Fibroblast of skin of left quadriceps (primary cell): ENCODE measurements around the gene PTDSS2.
"Not testable (repeated sequence)": the region's sequence is repeated elsewhere in the genome, so short reads cannot be mapped to it uniquely, and the experiment has no call there.

Source experiments
- DNase-seq, 2 experiments: peaks; one replicate each; pipeline ENCODE4 v3.0.0-alpha.2; 2013; ENCODE audit warnings: low read depth in 2 of 2

The PTDSS2 gene

DNA sequence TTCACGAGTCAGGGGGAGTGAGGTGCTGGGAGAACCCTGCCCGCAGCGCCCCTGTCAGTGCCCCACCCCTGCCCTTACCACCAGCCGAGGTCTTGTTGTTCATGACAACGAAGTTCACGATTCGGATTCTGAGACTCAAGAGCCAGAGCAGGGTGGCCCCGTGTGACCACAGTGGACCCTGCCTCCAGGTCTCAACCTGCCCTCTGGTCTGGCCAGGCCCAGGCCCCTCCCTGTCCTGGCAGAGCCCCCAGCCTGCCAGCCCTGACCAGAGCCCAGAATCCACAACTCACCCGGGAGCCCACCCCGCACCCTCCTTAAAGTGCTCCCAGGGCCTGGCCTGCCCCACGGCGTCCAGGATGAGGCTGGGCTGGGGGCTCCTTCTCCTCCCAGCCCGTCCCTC is 18.2 kb upstream of the PTDSS2 start:
- no peak for DNase-seq

GRCh38 chr11:432501-433100 is 17.5 kb upstream of the PTDSS2 start:
- DNase-seq, result no peak

GRCh38 chr11:433111-433510 is 17.0 kb upstream of the PTDSS2 start:
- no peak for DNase-seq

- DNase-seq, result no peak
These were observed 16.4 kb upstream of the PTDSS2 start for GRCh38 chr11:433641-434040.

DNA sequence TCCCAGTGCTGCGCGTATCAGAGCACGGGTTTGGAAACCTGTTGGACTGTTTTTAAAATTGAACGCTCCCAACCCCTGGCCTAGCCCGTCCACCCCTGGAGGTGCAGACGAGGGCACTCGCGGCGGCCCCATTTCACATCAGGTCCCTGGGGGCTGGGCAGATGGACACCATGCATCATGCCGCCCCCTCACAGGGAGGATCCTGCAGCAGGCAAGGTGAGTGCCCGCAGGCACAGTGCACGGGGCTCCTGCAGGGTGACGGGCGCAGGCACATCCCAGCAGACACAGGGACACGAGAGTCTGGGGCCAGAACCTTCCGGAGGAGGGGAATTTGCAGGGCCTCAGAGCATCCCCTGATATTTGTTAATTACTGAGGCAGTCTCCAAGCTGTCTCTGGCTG is 15.6 kb upstream of the PTDSS2 start:
- DNase-seq, result no peak

- not testable (repeated sequence) for DNase-seq
These were observed 14.9 kb upstream of the PTDSS2 start for GRCh38 chr11:434999-435740.

DNA sequence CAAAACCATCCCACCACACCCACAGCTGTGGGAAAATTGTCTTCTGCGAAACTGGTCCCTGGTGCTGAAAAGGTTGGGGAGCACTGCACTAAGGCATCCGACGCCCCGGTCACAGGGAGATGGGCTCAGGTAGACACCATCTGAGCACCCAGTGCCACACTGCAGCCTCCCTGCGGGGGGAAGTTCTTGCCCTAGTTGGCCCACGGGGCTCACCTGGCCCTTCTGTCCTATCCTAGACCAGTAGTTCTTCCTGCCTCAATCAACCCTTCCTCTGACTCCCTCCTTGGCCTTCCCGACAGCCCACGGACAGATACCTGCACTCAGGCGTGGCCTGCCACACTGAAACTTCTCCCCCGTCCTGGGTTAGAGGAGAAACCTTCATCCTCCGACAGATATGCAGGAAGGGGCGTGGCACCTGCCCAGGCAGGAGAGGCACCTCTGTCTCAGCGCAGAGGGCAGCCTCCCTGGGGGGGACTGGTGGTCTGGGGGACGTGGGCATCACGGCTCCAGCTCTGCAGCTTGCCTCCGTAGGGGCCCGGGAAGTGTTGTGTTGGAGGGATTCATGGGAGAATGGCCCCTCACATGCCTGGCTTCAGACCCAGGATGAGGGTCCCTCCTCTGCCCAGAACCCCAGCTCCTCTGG is 12.7 kb upstream of the PTDSS2 start:
- DNase-seq, result no peak

DNA sequence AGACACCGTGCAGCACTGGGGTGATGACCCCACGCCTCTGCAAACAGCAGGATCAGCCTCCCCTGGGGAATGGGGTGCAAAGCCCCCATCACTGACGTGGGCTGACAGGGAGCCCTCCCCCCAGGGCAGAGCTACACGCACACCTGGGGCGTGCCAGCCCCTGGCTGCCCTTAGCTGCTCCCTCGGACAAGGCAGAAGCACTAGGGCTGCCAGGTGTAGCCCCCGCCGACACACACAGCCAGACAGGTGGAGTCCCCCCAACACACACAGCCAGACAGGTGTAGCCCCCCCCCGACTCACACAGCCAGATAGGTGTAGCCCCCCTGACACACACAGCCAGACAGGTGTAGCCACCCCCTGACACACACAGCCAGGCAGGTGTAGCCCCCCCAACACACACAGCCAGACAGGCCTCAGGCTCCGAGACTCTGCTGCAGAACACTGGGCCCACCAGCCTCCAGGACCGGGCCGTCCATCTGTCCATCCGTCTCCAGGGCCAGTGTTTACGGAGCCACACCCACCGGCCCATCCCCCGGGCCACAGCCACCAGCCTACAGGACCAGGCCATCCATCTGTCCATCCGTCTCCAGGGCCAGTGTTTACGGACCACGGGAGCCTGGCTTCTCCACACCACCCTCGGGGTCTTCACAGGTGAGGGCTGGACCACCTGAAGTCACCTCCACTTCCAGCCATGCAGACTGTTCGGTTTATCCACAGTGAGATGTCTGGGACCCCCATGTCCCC is 11.8 kb upstream of the PTDSS2 start:
- no peak for DNase-seq

- no peak for DNase-seq
These were observed 10.6 kb upstream of the PTDSS2 start for GRCh38 chr11:439315-440064.

DNA sequence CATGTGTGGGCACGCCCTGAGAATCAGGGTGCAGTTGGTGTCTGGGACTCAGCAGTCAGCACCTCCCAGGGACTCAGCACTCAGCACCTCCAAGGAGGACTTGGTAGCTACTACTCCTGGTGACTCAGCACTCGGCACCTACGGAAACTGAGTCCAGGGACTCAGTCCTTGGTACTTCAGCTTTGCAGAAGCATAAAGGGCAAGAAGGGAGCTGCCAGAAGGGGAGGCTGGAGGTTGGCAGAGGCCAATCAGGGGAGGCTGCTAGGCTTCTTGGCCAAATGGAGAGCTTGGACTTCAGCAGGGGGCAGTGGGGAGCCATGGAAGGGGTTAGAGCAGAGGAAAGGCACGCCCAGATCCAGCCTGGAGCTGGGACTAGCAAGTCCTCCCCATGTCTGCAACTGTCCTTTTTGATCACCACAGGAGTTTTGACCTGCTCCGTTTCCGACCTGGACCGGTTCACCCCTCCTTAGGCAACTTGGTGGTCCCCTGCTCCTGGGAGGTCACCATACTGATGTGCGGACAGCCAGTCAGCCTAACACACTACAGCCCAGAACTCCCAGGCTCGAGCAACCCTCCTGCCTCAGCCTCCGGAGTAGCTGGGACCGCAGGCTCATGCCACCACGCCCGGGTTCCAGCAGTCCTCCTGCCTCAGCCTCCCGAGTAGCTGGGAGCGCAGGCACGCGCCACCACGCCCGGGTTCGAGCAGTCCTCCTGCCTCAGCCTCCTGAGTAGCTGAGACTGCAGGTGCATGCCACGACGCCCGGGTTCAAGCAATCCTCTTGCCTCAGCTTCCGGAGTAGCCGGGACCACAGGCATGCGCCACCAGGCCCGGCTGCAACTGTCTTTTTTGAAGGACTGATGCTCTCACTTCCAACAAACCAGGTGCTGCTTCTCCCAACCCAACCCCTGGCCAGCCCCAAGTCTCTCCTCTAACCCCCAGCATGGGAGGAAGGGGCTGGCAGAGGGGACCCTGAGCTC is 9.7 kb upstream of the PTDSS2 start:
- no peak for DNase-seq

GRCh38 chr11:441043-441417 is 9.0 kb upstream of the PTDSS2 start:
- no peak for DNase-seq

DNA sequence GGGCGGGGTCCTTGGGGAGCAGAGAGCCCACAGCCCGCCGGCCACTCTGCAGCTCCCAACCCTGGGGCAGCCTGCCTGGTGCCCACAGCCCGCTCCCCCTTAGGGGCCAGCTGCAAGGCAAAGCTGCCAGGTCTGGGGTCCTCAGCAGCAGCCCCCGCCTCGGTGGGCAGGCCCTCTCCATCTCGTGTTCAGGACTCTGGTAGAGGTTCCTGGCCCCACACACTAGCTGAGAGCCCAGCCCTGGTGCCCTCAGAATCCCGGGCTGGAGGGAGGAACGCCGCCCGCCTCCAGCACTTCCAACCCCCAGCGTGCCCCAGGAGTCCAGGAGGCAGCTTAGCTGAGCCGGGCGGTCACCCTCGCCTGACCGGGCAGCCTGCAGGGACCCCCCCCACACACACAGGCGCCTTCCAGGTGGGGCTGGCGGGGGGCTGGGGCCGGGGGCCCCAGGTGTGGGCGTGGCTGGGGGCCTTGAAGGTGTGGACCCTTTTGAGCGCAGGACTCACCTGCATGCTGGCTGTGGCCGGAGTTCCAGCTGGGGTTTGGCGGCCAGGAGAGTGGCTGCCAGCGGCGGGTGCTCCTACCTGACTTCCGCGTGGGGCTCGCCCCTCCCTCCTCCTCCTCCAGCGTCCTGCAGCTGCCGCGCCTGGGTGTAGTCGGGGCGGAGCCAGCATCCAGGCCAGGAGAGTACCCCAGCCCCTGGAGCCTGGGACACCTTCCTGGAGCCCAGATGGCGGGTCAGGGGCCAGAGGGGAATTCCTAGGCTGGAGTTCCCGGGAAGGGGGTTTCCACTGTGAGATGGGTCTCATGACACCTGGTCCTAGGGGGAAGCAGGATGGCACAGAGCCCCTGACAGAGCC is 8.4 kb upstream of the PTDSS2 start, which contains the start of gene ANO9:
TSS of gene ANO9 (minus strand) at position 594 of the 857 bp plus-strand sequence. CDS start at position 509, 85 bp downstream.
- no peak for DNase-seq

DNA sequence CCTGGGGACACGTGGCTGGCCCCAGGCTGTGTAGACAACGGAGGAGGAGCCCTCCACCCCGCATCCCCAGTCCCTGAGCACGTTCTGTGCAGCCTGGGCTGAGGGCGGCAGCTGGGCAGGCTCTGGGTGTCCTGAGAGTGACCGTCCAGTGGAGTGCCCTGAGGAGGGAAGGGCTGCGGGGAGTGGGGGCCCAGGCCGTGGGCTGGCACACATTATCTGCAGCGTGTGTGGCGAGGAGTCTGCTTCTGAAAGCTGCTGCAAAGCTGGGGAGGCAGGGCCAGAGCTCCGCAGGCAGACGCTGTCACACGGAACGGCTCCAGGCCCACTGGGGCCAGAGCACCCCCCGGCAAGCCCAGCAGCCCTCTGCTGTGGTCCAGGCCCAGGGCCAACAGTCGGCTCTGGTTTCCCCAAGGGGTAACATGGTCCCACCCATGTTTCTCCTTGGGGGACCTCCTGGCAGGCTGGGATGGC is 7.4 kb upstream of the PTDSS2 start:
- DNase-seq, result no peak

- DNase-seq, result no peak
These were observed 6.4 kb upstream of the PTDSS2 start for GRCh38 chr11:443542-444199.

- DNase-seq, result no peak
These were observed 5.5 kb upstream of the PTDSS2 start for GRCh38 chr11:444396-445144.

GRCh38 chr11:445765-446588 is 4.1 kb upstream of the PTDSS2 start:
- no peak for DNase-seq

GRCh38 chr11:446891-447290 is 3.2 kb upstream of the PTDSS2 start:
- no peak for DNase-seq
